HG02938 (cell line): Measurements from ENCODE around the gene ME1.
"Not testable (repeated sequence)": the region's sequence is repeated elsewhere in the genome, so short reads cannot be mapped to it uniquely, and the experiment has no call there.

Experiments
- ATAC-seq: cut with Tn5 transposase; IDR thresholded peaks from one replicate; pipeline ENCODE4 v1.9.1; 2021; ENCODE audit warnings: mild to moderate bottlenecking, moderate library complexity; ENCODE audit not compliant: unreplicated experiment

The ME1 gene

GRCh38 chr6:83432636-83433035 lies 1.8 kb upstream of the ME1 start:
- no peak for ATAC-seq

GRCh38 chr6:83431545-83432155 lies 799 bp upstream of the ME1 start:
- no peak for ATAC-seq

GRCh38 chr6:83429857-83430610 lies 817 bp downstream of the ME1 start:
- ATAC-seq: no peak

GRCh38 chr6:83429269-83429668 lies 1.6 kb downstream of the ME1 start:
- no peak for ATAC-seq

GRCh38 chr6:83424392-83425018 lies 6.3 kb downstream of the ME1 start:
- no peak for ATAC-seq

GRCh38 chr6:83417880-83418663 lies 12.8 kb downstream of the ME1 start:
- no peak for ATAC-seq

- no peak for ATAC-seq
Measured at GRCh38 chr6:83413068-83413467, 17.8 kb downstream of the ME1 start.

GRCh38 chr6:83411731-83412130 lies 19.1 kb downstream of the ME1 start:
- no peak for ATAC-seq

GRCh38 chr6:83403191-83403590 lies 27.7 kb downstream of the ME1 start:
- no peak for ATAC-seq

- no peak for ATAC-seq
Measured at GRCh38 chr6:83389606-83390005, 41.2 kb downstream of the ME1 start.

GRCh38 chr6:83385473-83385872 lies 45.4 kb downstream of the ME1 start:
- ATAC-seq: no peak

- ATAC-seq: no peak
Measured at GRCh38 chr6:83384751-83385150, 46.1 kb downstream of the ME1 start.

- no peak for ATAC-seq
Measured at GRCh38 chr6:83381949-83382348, 48.9 kb downstream of the ME1 start.

- no peak for ATAC-seq
Measured at GRCh38 chr6:83378621-83379388, 52.0 kb downstream of the ME1 start.

- no peak for ATAC-seq
Measured at GRCh38 chr6:83371423-83371822, 59.4 kb downstream of the ME1 start.

- ATAC-seq: no peak
Measured at GRCh38 chr6:83370567-83370966, 60.3 kb downstream of the ME1 start.

GRCh38 chr6:83369692-83370091 lies 61.2 kb downstream of the ME1 start:
- ATAC-seq: no peak

- ATAC-seq: no peak
Measured at GRCh38 chr6:83368577-83368976, 62.3 kb downstream of the ME1 start.

- no peak for ATAC-seq
Measured at GRCh38 chr6:83367104-83367503, 63.7 kb downstream of the ME1 start.

- ATAC-seq: no peak
Measured at GRCh38 chr6:83365931-83366330, 64.9 kb downstream of the ME1 start.

GRCh38 chr6:83362349-83362748 lies 68.5 kb downstream of the ME1 start:
- not testable (repeated sequence) for ATAC-seq
